SK-N-SH (cell line): ENCODE measurements around the gene NDUFA3. TPM values are rescaled to one million over a fixed set of nuclear protein-coding genes. Genes with fewer than 3 reads are reported as not detected.

Experiments used
- CTCF ChIA-PET: fragments of 300-600, 350-600 bp; formaldehyde crosslinking; extraction: SDS; loops from one replicate; lab custom pipeline; 2021; lab: Yijun Ruan, JAX
- POLR2A ChIA-PET: fragments of 350-600 bp; sonication (Branson Sonifier 250); formaldehyde crosslinking; extraction: SDS; loops from one replicate; lab custom pipeline; 2020; ENCODE audit warnings: antibody characterized with exemption, inconsistent platforms; lab: Yijun Ruan, JAX
- DNase-seq: peaks from one replicate; pipeline ENCODE4 v3.0.0; 2012
- H2AFZ ChIP-seq: fragments of 200-600 bp; sonication (generic); 2 replicates; pipeline ENCODE4 v1.8.1; 2016; ENCODE audit warnings: antibody characterized with exemption, mild to moderate bottlenecking, low read depth
- H3F3A ChIP-seq: fragments of 200-600 bp; sonication (generic); replicated peaks from 2 replicates; pipeline ENCODE3; 2016; ENCODE audit warnings: antibody characterized with exemption, mild to moderate bottlenecking; ENCODE audit not compliant: insufficient read depth
- H3K27ac ChIP-seq, 2 experiments: fragments of 200-500 bp in 1 of 2; fragments of 200-600 bp in 1 of 2; sonication (Bioruptor generic) in 1 of 2; sonication (generic), shearing (Covaris generic) in 1 of 2; 2 replicates each; pipeline versions ENCODE4 v1.5.1 to v1.6.1; 2014 to 2016; ENCODE audit warnings: low read depth in 2 of 2, inconsistent platforms in 1 of 2, low read length in 1 of 2, mild to moderate bottlenecking in 1 of 2, mixed read lengths in 1 of 2
- H3K27me3 ChIP-seq: fragments of 200-600 bp; sonication (generic), shearing (Covaris generic); 2 replicates; pipeline ENCODE4 v1.6.1; 2016; ENCODE audit warnings: mixed run types; ENCODE audit not compliant: insufficient read depth
- H3K36me3 ChIP-seq, 2 experiments: fragments of 200-500 bp in 1 of 2; fragments of 200-600 bp in 1 of 2; sonication (Bioruptor generic) in 1 of 2; sonication (generic) in 1 of 2; replicated peaks in 1 of 2; 2 replicates each; pipeline versions ENCODE3 to v1.5.1; 2014 to 2016; ENCODE audit warnings: low read length in 1 of 2, mild to moderate bottlenecking in 1 of 2; ENCODE audit not compliant: insufficient read depth in 2 of 2, control insufficient read depth in 1 of 2
- H3K4me1 ChIP-seq, 2 experiments: fragments of 200-500 bp in 1 of 2; fragments of 200-600 bp in 1 of 2; sonication (Bioruptor generic) in 1 of 2; sonication (generic), shearing (Covaris generic) in 1 of 2; 2 replicates each; pipeline versions ENCODE4 v1.5.1 to v1.6.1; 2014 to 2016; ENCODE audit warnings: low read depth in 1 of 2, low read length in 1 of 2, mixed run types in 1 of 2; ENCODE audit not compliant: insufficient read depth in 2 of 2, control insufficient read depth in 1 of 2
- H3K4me2 ChIP-seq: fragments of 200-600 bp; sonication (generic), shearing (Covaris generic); 2 replicates; pipeline ENCODE4 v1.6.1; 2017; ENCODE audit warnings: mixed run types
- H3K4me3 ChIP-seq, 2 experiments: fragments of 200-500 bp in 1 of 2; fragments of 200-600 bp in 1 of 2; sonication (Bioruptor generic) in 1 of 2; sonication (generic), shearing (Covaris generic) in 1 of 2; 2 replicates each; pipeline versions ENCODE4 v1.5.1 to v1.8.1; 2014 to 2016; ENCODE audit warnings: low read depth in 2 of 2, inconsistent platforms in 1 of 2, low read length in 1 of 2, mild to moderate bottlenecking in 1 of 2, mixed read lengths in 1 of 2, moderate library complexity in 1 of 2
- H3K79me2 ChIP-seq: fragments of 200-600 bp; sonication (generic); 2 replicates; pipeline ENCODE4 v1.8.1; 2017; ENCODE audit warnings: mild to moderate bottlenecking; ENCODE audit not compliant: insufficient read depth
- H3K9ac ChIP-seq: fragments of 200-600 bp; sonication (generic); 2 replicates; pipeline ENCODE4 v1.6.1; 2017; ENCODE audit warnings: mixed run types
- H3K9me2 ChIP-seq: fragments of 200-600 bp; sonication (generic); 2 replicates; pipeline ENCODE4 v1.6.1; 2017; ENCODE audit warnings: mixed run types
- H3K9me3 ChIP-seq: fragments of 200-600 bp; sonication (generic); 2 replicates; pipeline ENCODE4 v1.6.1; 2017; ENCODE audit warnings: mixed run types, mild to moderate bottlenecking, moderate library complexity
- H4K20me1 ChIP-seq: fragments of 200-600 bp; sonication (generic); 2 replicates; pipeline ENCODE4 v1.6.1; 2017; ENCODE audit warnings: mild to moderate bottlenecking, mixed run types; ENCODE audit not compliant: insufficient read depth
- CHD2 ChIP-seq: fragments of 150-350 bp; IDR thresholded peaks from 2 replicates; pipeline ENCODE4 v1.6.1; 2018; ENCODE audit warnings: low read length; ENCODE audit not compliant: partially characterized antibody
- EP300 ChIP-seq, 2 experiments: IDR thresholded peaks; 2 replicates each; pipeline versions ENCODE4 v1.4.0 to v1.6.1; 2012; ENCODE audit warnings: borderline replicate concordance in 1 of 2, low read depth in 1 of 2, low read length in 1 of 2
- FOSL2 ChIP-seq: IDR thresholded peaks from 2 replicates; pipeline ENCODE4 v1.4.0; 2012; ENCODE audit warnings: low read depth, mild to moderate bottlenecking, moderate library complexity, borderline replicate concordance
- FOXJ3 ChIP-seq: sonication (generic); formaldehyde crosslinking; IDR thresholded peaks from 2 replicates; pipeline ENCODE4 v1.5.1; 2020; ENCODE audit warnings: mild to moderate bottlenecking, missing genetic modification reagents
- IRF3 ChIP-seq: fragments of 150-350 bp; IDR thresholded peaks from 2 replicates; pipeline ENCODE4 v1.6.1; 2016; ENCODE audit warnings: mild to moderate bottlenecking, low read depth, low read length
- MXI1 ChIP-seq: IDR thresholded peaks from 2 replicates; pipeline ENCODE4 v1.6.1; 2012; ENCODE audit warnings: mild to moderate bottlenecking, low read depth, low read length, improper control_type of control experiment
- NRF1 ChIP-seq: IDR thresholded peaks from 2 replicates; pipeline ENCODE4 v1.6.1; 2012; ENCODE audit warnings: low read depth, mild to moderate bottlenecking, low read length
- PBX3 ChIP-seq: IDR thresholded peaks from 2 replicates; pipeline ENCODE4; 2012
- POLR2AphosphoS5 ChIP-seq: IDR thresholded peaks from 2 replicates; pipeline ENCODE4 v1.6.1; 2012; ENCODE audit warnings: low read depth, low read length
- RCOR1 ChIP-seq: fragments of 150-350 bp; IDR thresholded peaks from 2 replicates; pipeline ENCODE4 v1.6.1; 2017; ENCODE audit warnings: antibody characterized with exemption, low read length
- RFX5 ChIP-seq: IDR thresholded peaks from 2 replicates; pipeline ENCODE4 v1.6.1; 2012; ENCODE audit warnings: mild to moderate bottlenecking, improper control_type of control experiment, low read length
- SIN3A ChIP-seq: IDR thresholded peaks from 2 replicates; pipeline ENCODE4 v1.6.1; 2012; ENCODE audit warnings: low read depth, mild to moderate bottlenecking, low read length, moderate library complexity, borderline replicate concordance
- SMC3 ChIP-seq: IDR thresholded peaks from 2 replicates; pipeline ENCODE4 v1.6.1; 2012; ENCODE audit warnings: low read depth, low read length, improper control_type of control experiment
- TAF1 ChIP-seq: IDR thresholded peaks from 2 replicates; pipeline ENCODE4 v1.6.1; 2012; ENCODE audit warnings: low read depth, mild to moderate bottlenecking, low read length, moderate library complexity, borderline replicate concordance
- TEAD4 ChIP-seq: IDR thresholded peaks from 2 replicates; pipeline ENCODE4 v1.4.0; 2012; ENCODE audit warnings: mild to moderate bottlenecking, borderline replicate concordance; ENCODE audit not compliant: insufficient read depth
- WGBS: methylation state at CpG from one replicate; pipeline ENCODE4 v1.1.6; 2017; ENCODE audit warnings: low lambda C conversion rate; 5-methylcytosine and 5-hydroxymethylcytosine counted together
- polyA plus RNA-seq, 3 experiments: library from polyadenylated mRNA; depleted of rRNA; stranded (reverse); fragments of >200 nt; gene quantifications; 2 replicates each; pipeline ENCODE4 v1.2.3, GENCODE V29; 2012
- TF ChIP-seq, protein P1 (sequence below): fragments of 200-600 bp; sonication (generic); IDR thresholded peaks from 2 replicates; pipeline ENCODE4 v1.6.1; 2017; ENCODE audit warnings: antibody characterized with exemption, mild to moderate bottlenecking, moderate library complexity
- TF ChIP-seq, protein P2 (sequence below): IDR thresholded peaks from 2 replicates; pipeline ENCODE4 v1.6.1; 2012; ENCODE audit warnings: mild to moderate bottlenecking, low read depth, low read length, moderate library complexity
- TF ChIP-seq, protein P3 (sequence below): IDR thresholded peaks from 2 replicates; pipeline ENCODE4 v1.4.0; 2012; ENCODE audit warnings: low read depth

The NDUFA3 gene
- polyA plus RNA-seq, 1 of the 3 experiments (the other 2 are of a cell fraction), result 87.0 TPM

GRCh38 chr19:54136864-54137698 lies 34.4 kb downstream of the NDUFA3 start:
- Histone ChIP-seq H3K27me3 (no peaks in the 10 kb centered on the region), H3K9me2 (no peaks in the 10 kb centered on the region), H3K36me3 (peaks cover 4 to 25% of the 10 kb centered on the region in 2 experiments), H3K9me3 (no peaks in the 10 kb centered on the region), H3K79me2 (peaks cover 45% of the 10 kb centered on the region), H3K9ac (peak overlapping the region; percentile 98), H3K27ac (peak overlapping the region; percentile 41 to 88; a peak in 3 of 4 replicates), H3F3A (no peaks in the 10 kb centered on the region), H3K4me1 (peaks cover 0 to 24% of the 10 kb centered on the region in 2 experiments; a peak in 1 of 4 replicates), H3K4me3 (peak overlapping the region; percentile 76 to 86), H3K4me2 (peak overlapping the region; percentile 99), H2AFZ (peak overlapping the region; percentile 87), H4K20me1 (peaks cover 37% of the 10 kb centered on the region)
- TF ChIP-seq MXI1, result peak; percentile 67
- TF ChIP-seq PBX3, result peak; percentile 98
- TF ChIP-seq, protein P1, sequence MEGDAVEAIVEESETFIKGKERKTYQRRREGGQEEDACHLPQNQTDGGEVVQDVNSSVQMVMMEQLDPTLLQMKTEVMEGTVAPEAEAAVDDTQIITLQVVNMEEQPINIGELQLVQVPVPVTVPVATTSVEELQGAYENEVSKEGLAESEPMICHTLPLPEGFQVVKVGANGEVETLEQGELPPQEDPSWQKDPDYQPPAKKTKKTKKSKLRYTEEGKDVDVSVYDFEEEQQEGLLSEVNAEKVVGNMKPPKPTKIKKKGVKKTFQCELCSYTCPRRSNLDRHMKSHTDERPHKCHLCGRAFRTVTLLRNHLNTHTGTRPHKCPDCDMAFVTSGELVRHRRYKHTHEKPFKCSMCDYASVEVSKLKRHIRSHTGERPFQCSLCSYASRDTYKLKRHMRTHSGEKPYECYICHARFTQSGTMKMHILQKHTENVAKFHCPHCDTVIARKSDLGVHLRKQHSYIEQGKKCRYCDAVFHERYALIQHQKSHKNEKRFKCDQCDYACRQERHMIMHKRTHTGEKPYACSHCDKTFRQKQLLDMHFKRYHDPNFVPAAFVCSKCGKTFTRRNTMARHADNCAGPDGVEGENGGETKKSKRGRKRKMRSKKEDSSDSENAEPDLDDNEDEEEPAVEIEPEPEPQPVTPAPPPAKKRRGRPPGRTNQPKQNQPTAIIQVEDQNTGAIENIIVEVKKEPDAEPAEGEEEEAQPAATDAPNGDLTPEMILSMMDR, result no peak
- TF ChIP-seq, protein P2, sequence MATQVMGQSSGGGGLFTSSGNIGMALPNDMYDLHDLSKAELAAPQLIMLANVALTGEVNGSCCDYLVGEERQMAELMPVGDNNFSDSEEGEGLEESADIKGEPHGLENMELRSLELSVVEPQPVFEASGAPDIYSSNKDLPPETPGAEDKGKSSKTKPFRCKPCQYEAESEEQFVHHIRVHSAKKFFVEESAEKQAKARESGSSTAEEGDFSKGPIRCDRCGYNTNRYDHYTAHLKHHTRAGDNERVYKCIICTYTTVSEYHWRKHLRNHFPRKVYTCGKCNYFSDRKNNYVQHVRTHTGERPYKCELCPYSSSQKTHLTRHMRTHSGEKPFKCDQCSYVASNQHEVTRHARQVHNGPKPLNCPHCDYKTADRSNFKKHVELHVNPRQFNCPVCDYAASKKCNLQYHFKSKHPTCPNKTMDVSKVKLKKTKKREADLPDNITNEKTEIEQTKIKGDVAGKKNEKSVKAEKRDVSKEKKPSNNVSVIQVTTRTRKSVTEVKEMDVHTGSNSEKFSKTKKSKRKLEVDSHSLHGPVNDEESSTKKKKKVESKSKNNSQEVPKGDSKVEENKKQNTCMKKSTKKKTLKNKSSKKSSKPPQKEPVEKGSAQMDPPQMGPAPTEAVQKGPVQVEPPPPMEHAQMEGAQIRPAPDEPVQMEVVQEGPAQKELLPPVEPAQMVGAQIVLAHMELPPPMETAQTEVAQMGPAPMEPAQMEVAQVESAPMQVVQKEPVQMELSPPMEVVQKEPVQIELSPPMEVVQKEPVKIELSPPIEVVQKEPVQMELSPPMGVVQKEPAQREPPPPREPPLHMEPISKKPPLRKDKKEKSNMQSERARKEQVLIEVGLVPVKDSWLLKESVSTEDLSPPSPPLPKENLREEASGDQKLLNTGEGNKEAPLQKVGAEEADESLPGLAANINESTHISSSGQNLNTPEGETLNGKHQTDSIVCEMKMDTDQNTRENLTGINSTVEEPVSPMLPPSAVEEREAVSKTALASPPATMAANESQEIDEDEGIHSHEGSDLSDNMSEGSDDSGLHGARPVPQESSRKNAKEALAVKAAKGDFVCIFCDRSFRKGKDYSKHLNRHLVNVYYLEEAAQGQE, result no peak
- TF ChIP-seq CHD2, result peak; percentile 95
- no peak for TF ChIP-seq FOSL2
- TF ChIP-seq RFX5, result peak; percentile 89
- no peak; the same call in 1 of the 2 replicates for TF ChIP-seq RCOR1
- peak in 1 of 2 experiments; percentile 18; a peak in 1 of 4 replicates for TF ChIP-seq EP300 (IDR thresholded peaks at IDR 0.05; ENCODE audit: borderline replicate concordance in 1 of 2, low read depth in 1 of 2, low read length in 1 of 2)
- TF ChIP-seq SMC3, result no peak
- TF ChIP-seq NRF1, result peak; percentile 47
- TF ChIP-seq, protein P3, sequence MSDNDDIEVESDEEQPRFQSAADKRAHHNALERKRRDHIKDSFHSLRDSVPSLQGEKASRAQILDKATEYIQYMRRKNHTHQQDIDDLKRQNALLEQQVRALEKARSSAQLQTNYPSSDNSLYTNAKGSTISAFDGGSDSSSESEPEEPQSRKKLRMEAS, result peak; percentile 55
- TF ChIP-seq SIN3A, result peak; percentile 43; the same call in 1 of the 2 replicates
- peak; percentile 98 for TF ChIP-seq IRF3
- TF ChIP-seq TAF1, result 0 out of 2 replicates have a peak, but pooled peaks have one; percentile 40
- peak; percentile 39; the same call in 1 of the 2 replicates for TF ChIP-seq POLR2AphosphoS5
- peak; percentile 56; the same call in 1 of the 2 replicates for TF ChIP-seq FOXJ3
- TF ChIP-seq TEAD4, result no peak
- peak; percentile 96 for DNase-seq
- 1% methylated on average over 39 of the region's 46 CpGs for WGBS
- ChIA-PET CTCF (interaction anchor here (1.1 to 1.3 kb wide), 2 partner anchors 20 to 31 kb away, joined by 3 read pairs; no protein-coding TSS in a partner anchor), POLR2A (interaction anchor here (0.6 to 3.0 kb wide), 9 partner anchors 11 to 616 kb away, joined by 3 to 30 read pairs (median 3); partner anchors contain the start of genes LENG1, MBOAT7, PRPF31 and TFPT)
